PC-9 (cell line): ENCODE results near the gene SLC38A9. TPM values are rescaled to one million over a fixed set of nuclear protein-coding genes. Genes with fewer than 3 reads are reported as not detected.

ENCODE experiments used
- BruUV-seq: library from RNA; stranded (reverse); fragments of 400-500 nt; replicated peaks from 2 replicates; lab custom pipeline; 2021; lab: Mats Ljungman, UMichigan
- CTCF ChIA-PET: fragments of 300-600 bp; sonication (Branson Sonifier 250); formaldehyde crosslinking; loops from one replicate; lab custom pipeline; 2022; ENCODE audit warnings: antibody characterized with exemption; lab: Charles Lee
- POLR2A ChIA-PET: fragments of 300-600 bp; sonication (Branson Sonifier 250); formaldehyde crosslinking; loops from one replicate; lab custom pipeline; 2022; ENCODE audit warnings: antibody characterized with exemption; ENCODE audit not compliant: unreplicated experiment; lab: Charles Lee
- DNase-seq, 2 experiments: peaks; one replicate each; pipeline versions ENCODE4 v3.0.0 to v3.0.0-alpha.2; 2015 to 2022; ENCODE audit warnings: mixed read lengths in 1 of 2
- H2AFZ ChIP-seq: fragments of 200-600 bp; sonication (generic); 2 replicates; pipeline ENCODE4 v1.8.1; 2017; ENCODE audit warnings: antibody characterized with exemption
- H3F3A ChIP-seq: fragments of 200-600 bp; sonication (generic); 2 replicates; pipeline ENCODE4 v1.8.1; 2017; ENCODE audit warnings: antibody characterized with exemption, mild to moderate bottlenecking, low read depth; ENCODE audit not compliant: insufficient read depth
- H3K27ac ChIP-seq: fragments of 200-600 bp; sonication (generic); 2 replicates; pipeline ENCODE4 v1.6.1; 2016; ENCODE audit warnings: mixed run types
- H3K27me3 ChIP-seq: fragments of 200-600 bp; sonication (generic); 2 replicates; pipeline ENCODE4 v1.6.1; 2016; ENCODE audit warnings: low read depth, mixed run types; ENCODE audit not compliant: insufficient read depth
- H3K36me3 ChIP-seq: fragments of 200-600 bp; sonication (generic); 2 replicates; pipeline ENCODE4 v1.6.1; 2016; ENCODE audit warnings: low read depth, mixed run types
- H3K4me1 ChIP-seq: fragments of 200-600 bp; sonication (generic); replicated peaks from 2 replicates; pipeline ENCODE4 v1.6.1; 2016; ENCODE audit warnings: mixed run types; ENCODE audit not compliant: insufficient read depth
- H3K4me2 ChIP-seq: fragments of 200-600 bp; sonication (generic); 2 replicates; pipeline ENCODE4 v1.6.1; 2017; ENCODE audit warnings: mixed run types
- H3K4me3 ChIP-seq: fragments of 200-600 bp; sonication (generic); 2 replicates; pipeline ENCODE4 v1.6.1; 2016; ENCODE audit warnings: mixed run types
- H3K79me2 ChIP-seq: fragments of 200-600 bp; sonication (generic); 2 replicates; pipeline ENCODE4 v1.6.1; 2017; ENCODE audit warnings: low read depth, mixed run types
- H3K9me2 ChIP-seq: fragments of 200-600 bp; sonication (generic); 2 replicates; pipeline ENCODE4 v1.8.1; 2017; ENCODE audit warnings: mild to moderate bottlenecking; ENCODE audit not compliant: insufficient read depth
- H3K9me3 ChIP-seq: fragments of 200-600 bp; sonication (generic); 2 replicates; pipeline ENCODE4 v1.8.1; 2016; ENCODE audit warnings: low read depth; ENCODE audit not compliant: insufficient read depth
- H4K20me1 ChIP-seq: fragments of 200-600 bp; sonication (generic); 2 replicates; pipeline ENCODE4 v1.8.1; 2017; ENCODE audit not compliant: insufficient read depth
- EZH2 ChIP-seq: fragments of 200-600 bp; sonication (generic); IDR thresholded peaks from 2 replicates; pipeline ENCODE4 v1.8.0; 2017; ENCODE audit warnings: antibody characterized with exemption, low read depth
- intact Hi-C: fragments of 100-400 bp; cut with micrococcal nuclease; formaldehyde crosslinking; loops from one replicate; pipeline ENCODE4 v1.10.0; 2022; ENCODE audit not compliant: unreplicated experiment
- total RNA-seq: library from RNA; stranded (reverse); gene quantifications from 2 replicates; pipeline ENCODE4 v1.2.3, GENCODE V29; 2021
- TF ChIP-seq, protein P1 (sequence below): fragments of 200-600 bp; sonication (generic); conservative IDR thresholded peaks from 2 replicates; pipeline ENCODE4 v1.6.1; 2017; ENCODE audit warnings: mixed run types, antibody characterized with exemption, mild to moderate bottlenecking, moderate library complexity

Gene SLC38A9
- total RNA-seq, 1 experiment from 2014 or later: 26.6 TPM

DNA sequence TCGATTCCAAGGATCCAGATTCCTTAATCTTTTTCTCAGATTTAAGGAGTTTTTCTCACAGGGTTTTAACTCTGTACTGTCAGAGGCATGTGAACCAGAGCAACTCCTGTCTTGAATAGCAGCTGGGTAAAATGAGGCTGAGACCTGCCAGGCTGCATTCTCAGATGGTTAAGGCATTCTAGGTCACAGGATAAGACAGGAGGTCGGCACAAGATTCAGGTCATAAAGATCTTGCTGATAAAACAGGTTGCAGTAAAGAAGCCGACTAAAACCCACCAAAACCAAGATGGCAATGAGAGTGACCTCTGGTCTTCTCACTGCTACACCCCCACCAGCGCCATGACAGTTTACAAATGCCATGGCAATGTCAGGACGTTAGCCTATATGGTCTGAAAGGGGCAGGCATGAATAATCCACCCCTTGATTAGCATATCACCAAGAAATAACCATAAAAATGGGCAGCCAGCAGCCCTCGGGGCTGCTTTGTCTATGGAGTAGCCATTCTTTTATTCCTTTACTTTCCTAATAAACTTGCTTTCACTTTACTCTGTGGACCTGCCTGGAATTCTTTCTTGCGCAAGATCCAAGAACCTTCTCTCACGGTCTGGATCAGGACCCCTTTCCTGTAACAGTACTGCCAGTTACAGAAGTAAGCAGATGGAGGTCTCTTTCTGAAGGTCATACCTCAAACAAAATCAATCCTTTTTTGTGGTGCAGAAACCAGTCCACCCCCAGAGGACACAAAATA lies 87.1 kb downstream of the SLC38A9 start:
- intact Hi-C loops: no loop called here
- ChIA-PET CTCF (no interaction called here), POLR2A (interaction anchor here (0.7 kb wide), 1 partner anchor 226 kb away, joined by 3 read pairs; no protein-coding TSS in a partner anchor)
- no peaks in the 10 kb centered on the region for H3K27me3 ChIP-seq
- no peak overlapping the region for H3K27ac ChIP-seq
- H2AFZ ChIP-seq: no peak overlapping the region
- H3K4me2 ChIP-seq: no peak overlapping the region
- TF ChIP-seq, protein P1, sequence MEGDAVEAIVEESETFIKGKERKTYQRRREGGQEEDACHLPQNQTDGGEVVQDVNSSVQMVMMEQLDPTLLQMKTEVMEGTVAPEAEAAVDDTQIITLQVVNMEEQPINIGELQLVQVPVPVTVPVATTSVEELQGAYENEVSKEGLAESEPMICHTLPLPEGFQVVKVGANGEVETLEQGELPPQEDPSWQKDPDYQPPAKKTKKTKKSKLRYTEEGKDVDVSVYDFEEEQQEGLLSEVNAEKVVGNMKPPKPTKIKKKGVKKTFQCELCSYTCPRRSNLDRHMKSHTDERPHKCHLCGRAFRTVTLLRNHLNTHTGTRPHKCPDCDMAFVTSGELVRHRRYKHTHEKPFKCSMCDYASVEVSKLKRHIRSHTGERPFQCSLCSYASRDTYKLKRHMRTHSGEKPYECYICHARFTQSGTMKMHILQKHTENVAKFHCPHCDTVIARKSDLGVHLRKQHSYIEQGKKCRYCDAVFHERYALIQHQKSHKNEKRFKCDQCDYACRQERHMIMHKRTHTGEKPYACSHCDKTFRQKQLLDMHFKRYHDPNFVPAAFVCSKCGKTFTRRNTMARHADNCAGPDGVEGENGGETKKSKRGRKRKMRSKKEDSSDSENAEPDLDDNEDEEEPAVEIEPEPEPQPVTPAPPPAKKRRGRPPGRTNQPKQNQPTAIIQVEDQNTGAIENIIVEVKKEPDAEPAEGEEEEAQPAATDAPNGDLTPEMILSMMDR: no peak
- TF ChIP-seq EZH2: no peak
- no peak for DNase-seq
- H3K4me3 ChIP-seq: no peak overlapping the region
- H3F3A ChIP-seq: 0 out of 2 replicates have a peak, but pooled peaks cover 3% of the 10 kb centered on the region
- no TSS peak for BruUV-seq
- no peaks in the 10 kb centered on the region for H3K9me2 ChIP-seq
- H3K4me1 ChIP-seq: peaks cover 11% of the 10 kb centered on the region
- H4K20me1 ChIP-seq: no peaks in the 10 kb centered on the region
- H3K9me3 ChIP-seq: no peaks in the 10 kb centered on the region
- no peaks in the 10 kb centered on the region for H3K79me2 ChIP-seq
- 0 out of 2 replicates have a peak, but pooled peaks cover 3% of the 10 kb centered on the region for H3K36me3 ChIP-seq

DNA sequence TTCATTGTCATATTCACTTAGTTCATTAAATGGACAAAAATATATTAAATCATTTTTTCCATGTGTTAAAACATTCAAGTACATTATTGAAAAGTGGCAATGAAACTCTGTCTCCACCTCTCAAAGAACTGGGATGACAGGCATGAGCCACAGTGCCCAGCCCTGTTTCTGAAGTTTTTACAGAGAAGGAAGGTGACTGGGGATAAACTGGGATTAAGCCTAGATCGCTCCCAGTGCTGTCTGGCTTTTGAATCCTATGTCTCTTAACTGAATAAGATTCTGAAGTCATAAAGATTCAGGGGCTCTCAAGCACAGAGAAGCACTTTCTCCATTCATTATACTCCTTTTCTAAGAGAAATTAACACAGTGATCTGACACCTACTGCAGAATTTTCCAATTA lies 88.3 kb downstream of the SLC38A9 start:
- Histone ChIP-seq H3K36me3 (0 out of 2 replicates have a peak, but pooled peaks cover 3% of the 10 kb centered on the region), H4K20me1 (no peaks in the 10 kb centered on the region), H3K27me3 (no peaks in the 10 kb centered on the region), H3F3A (0 out of 2 replicates have a peak, but pooled peaks cover 3% of the 10 kb centered on the region), H3K4me3 (no peak overlapping the region), H3K9me3 (no peaks in the 10 kb centered on the region), H2AFZ (no peak overlapping the region), H3K27ac (no peak overlapping the region), H3K4me2 (no peak overlapping the region), H3K4me1 (peaks cover 11% of the 10 kb centered on the region), H3K9me2 (no peaks in the 10 kb centered on the region), H3K79me2 (no peaks in the 10 kb centered on the region)
- ChIA-PET CTCF (no interaction called here), POLR2A (no interaction called here)
- TF ChIP-seq, protein P1: no peak
- no peak for TF ChIP-seq EZH2
- DNase-seq: no peak
- intact Hi-C loops: no loop called here
- BruUV-seq: no TSS peak

DNA sequence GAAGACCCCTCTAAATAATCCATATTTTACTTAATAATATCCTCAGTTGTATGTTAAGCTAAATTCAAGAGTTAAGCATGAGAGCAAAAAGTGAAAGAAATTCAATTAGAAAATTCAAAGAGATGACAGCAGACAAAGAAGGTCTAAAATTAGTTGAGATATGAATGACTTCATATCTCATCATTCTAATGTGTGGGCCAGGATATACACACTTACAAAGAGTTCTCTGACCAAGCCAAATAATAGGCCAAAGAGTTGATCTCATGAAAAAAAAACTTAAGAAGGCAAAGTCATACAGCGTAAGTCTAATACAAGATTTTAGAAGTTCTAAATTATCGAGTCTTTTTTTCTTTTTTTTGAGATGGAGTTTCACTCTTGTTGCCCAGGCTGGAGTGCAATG lies 89.7 kb downstream of the SLC38A9 start:
- CTCF ChIA-PET: no interaction called here
- H3K79me2 ChIP-seq: no peaks in the 10 kb centered on the region

More for the DNA sequence above, 89.7 kb downstream of the SLC38A9 start:
- Histone ChIP-seq H3K9me2 (no peaks in the 10 kb centered on the region), H2AFZ (no peak overlapping the region), H3F3A (0 out of 2 replicates have a peak, but pooled peaks cover 3% of the 10 kb centered on the region), H3K9me3 (no peaks in the 10 kb centered on the region), H3K36me3 (no peaks in the 10 kb centered on the region), H3K4me2 (no peak overlapping the region), H3K27me3 (no peaks in the 10 kb centered on the region), H3K27ac (no peak overlapping the region), H4K20me1 (no peaks in the 10 kb centered on the region), H3K4me1 (peaks cover 11% of the 10 kb centered on the region), H3K4me3 (no peak overlapping the region)
- no peak for TF ChIP-seq EZH2
- POLR2A ChIA-PET: no interaction called here
- no peak for DNase-seq
- intact Hi-C loops: no loop called here
- BruUV-seq: no TSS peak
